OCI-LY1 (cell line): ENCODE results near the gene TADA3.

Experiments used
- CTCF ChIP-seq: fragments of 200-600 bp; sonication (generic), shearing (Covaris generic); IDR thresholded peaks from 2 replicates; pipeline ENCODE4 v1.5.1; 2017; ENCODE audit warnings: mild to moderate bottlenecking, antibody characterized with exemption, low read length, moderate library complexity, mixed read lengths
- EZH2 ChIP-seq: fragments of 200-600 bp; sonication (generic), shearing (Covaris generic); IDR thresholded peaks from 2 replicates; pipeline ENCODE4 v1.8.0; 2017; ENCODE audit warnings: borderline replicate concordance, mixed run types, mild to moderate bottlenecking, antibody characterized with exemption, low read length, moderate library complexity, mixed read lengths

GRCh38 chr3:9732080-9732739, 60.1 kb downstream of the TADA3 start:
- TF ChIP-seq CTCF = no peak
- no peak for TF ChIP-seq EZH2
